ENCODE measurements around the gene SRD5A1.
A peak's percentile ranks its signal among the peaks of the same experiment; 100 is the strongest.

The SRD5A1 gene

DNA sequence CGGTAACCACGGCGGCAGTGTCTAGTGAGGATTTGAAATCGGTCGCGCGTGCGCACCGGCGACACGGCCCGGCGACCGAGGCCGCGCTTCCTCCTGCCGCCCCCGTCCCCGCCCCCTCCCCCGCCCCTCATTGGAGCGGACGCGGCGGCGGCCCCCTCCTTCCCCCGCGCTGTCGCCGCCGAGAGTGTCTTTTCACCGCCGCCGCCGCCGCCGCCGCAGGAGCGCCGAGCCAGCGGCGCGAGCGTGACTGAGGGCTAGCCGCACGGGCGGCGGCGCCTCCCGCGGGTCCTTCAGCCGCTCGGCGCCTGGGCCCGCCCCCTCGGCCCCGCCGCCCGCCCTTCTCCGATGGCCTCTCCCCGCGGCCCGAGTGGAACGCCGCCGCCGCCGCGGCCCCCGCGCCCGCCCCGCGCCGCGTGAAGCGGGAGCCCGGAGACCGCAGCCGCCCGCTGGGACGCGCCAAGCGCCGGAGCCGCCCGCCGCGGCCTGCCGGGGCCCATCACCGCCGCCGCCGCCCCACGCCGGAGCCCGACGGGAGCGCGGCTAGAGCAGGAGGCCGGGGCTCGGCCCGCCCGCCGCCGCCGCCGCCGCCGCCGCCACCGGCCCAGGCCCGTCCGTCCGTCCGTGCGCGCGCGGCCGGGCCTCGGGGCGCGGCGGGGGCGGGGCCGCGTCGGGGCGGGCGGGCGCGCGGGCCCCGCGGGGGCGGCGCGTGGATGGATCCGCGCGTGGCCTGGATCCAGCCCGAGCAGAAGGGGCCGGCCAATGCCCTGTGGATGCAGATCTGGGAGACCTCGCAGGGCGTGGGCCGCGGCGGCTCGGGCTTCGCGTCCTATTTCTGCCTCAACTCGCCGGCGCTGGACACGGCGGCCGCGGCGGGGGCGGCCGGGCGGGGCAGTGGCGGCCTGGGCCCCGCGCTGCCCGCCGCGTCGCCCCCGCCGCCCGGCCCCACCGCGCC lies 80.3 kb downstream of the SRD5A1 start, which contains the start of gene TENT4A:
Gene TENT4A, plus strand, starts transcription at position 159 of the 952 bp plus-strand sequence. Its CDS starts 552 bp downstream, at position 711.
- DNase-seq (ENCODE audit: low read depth, low spot score), result no peak

DNA sequence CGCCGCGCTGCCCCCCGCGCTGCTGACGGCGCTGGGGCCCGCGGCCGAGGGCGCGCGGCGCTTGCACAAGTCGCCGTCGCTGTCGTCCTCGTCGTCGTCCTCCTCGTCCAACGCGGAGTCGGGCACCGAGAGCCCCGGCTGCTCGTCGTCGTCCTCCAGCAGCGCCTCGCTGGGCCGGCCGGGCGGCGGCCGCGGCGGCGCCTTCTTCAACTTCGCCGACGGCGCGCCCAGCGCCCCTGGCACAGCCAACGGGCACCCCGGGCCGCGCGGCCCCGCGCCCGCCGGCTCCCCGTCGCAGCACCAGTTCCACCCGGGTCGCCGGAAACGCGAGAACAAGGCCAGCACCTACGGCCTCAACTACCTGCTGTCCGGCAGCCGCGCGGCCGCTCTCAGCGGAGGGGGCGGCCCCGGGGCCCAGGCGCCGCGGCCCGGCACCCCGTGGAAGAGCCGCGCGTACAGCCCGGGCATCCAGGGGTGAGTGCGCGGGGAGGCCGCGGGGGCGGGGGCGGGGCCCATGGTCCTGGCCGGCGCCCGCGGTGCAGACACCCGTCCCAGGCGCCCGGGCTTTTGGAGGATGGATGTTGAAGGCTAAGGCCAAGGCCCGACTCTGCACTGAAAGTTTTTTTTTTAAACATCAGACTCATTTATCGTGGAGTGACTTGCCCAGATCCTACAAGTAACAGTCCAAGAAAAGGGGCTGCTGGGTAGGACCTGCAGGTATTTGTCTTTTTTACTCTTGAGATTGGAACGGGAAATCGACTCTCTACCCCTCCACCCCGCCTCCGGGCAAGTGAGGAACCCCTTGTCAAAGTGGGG lies 81.2 kb downstream of the SRD5A1 start:
- ChIA-PET POLR2A (no interaction called here), CTCF (no interaction called here)
- DNase-seq (ENCODE audit: low read depth, low spot score), result no peak
- TF ChIP-seq, protein P1, sequence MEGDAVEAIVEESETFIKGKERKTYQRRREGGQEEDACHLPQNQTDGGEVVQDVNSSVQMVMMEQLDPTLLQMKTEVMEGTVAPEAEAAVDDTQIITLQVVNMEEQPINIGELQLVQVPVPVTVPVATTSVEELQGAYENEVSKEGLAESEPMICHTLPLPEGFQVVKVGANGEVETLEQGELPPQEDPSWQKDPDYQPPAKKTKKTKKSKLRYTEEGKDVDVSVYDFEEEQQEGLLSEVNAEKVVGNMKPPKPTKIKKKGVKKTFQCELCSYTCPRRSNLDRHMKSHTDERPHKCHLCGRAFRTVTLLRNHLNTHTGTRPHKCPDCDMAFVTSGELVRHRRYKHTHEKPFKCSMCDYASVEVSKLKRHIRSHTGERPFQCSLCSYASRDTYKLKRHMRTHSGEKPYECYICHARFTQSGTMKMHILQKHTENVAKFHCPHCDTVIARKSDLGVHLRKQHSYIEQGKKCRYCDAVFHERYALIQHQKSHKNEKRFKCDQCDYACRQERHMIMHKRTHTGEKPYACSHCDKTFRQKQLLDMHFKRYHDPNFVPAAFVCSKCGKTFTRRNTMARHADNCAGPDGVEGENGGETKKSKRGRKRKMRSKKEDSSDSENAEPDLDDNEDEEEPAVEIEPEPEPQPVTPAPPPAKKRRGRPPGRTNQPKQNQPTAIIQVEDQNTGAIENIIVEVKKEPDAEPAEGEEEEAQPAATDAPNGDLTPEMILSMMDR (IDR thresholded peaks at IDR 0.05; ENCODE audit: insufficient read depth, low read length, missing control alignments), result no peak
- H3K4me3 ChIP-seq (ENCODE audit: low read depth, low read length), result peak overlapping the region; percentile 64

More for the DNA sequence above, 80.3 kb downstream of the SRD5A1 start, which contains the start of gene TENT4A:
- TF ChIP-seq, protein P1 (IDR thresholded peaks at IDR 0.05; ENCODE audit: insufficient read depth, low read length, missing control alignments), result no peak
- CTCF ChIA-PET, result no interaction called here
- H3K4me3 ChIP-seq (ENCODE audit: low read depth, low read length), result peak within 1 kb of the TSS; percentile 76
- POLR2A ChIA-PET, result interaction anchor here (1.2 to 2.4 kb wide), 3 partner anchors 19 to 80 kb away, joined by 3 to 14 read pairs (median 5); partner anchors contain the start of genes NSUN2 and SRD5A1

DNA sequence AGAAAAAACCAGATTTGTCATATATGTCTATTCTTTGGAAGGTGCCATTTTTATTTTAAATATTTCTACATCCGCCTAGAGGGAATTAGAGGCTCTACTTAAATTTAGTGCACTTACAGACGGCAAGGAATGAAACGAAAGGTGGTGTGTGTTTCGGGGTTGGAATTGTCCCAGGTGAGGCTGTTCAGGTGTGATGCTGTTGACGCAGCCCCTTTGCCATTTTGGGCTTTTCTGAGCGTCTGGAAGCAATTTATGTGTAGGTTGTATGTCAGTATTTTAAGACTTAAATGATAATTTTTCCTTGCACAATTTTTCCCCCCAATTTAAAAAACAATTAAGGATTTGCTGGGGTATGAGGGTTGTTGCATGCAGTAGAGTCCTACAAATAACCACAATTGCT lies 82.0 kb downstream of the SRD5A1 start:
- DNase-seq (ENCODE audit: low read depth, low spot score), result no peak
- H3K4me3 ChIP-seq (ENCODE audit: low read depth, low read length), result peak overlapping the region; percentile 64
- ChIA-PET POLR2A (no interaction called here), CTCF (no interaction called here)
- TF ChIP-seq, protein P1 (IDR thresholded peaks at IDR 0.05; ENCODE audit: insufficient read depth, low read length, missing control alignments), result no peak

DNA sequence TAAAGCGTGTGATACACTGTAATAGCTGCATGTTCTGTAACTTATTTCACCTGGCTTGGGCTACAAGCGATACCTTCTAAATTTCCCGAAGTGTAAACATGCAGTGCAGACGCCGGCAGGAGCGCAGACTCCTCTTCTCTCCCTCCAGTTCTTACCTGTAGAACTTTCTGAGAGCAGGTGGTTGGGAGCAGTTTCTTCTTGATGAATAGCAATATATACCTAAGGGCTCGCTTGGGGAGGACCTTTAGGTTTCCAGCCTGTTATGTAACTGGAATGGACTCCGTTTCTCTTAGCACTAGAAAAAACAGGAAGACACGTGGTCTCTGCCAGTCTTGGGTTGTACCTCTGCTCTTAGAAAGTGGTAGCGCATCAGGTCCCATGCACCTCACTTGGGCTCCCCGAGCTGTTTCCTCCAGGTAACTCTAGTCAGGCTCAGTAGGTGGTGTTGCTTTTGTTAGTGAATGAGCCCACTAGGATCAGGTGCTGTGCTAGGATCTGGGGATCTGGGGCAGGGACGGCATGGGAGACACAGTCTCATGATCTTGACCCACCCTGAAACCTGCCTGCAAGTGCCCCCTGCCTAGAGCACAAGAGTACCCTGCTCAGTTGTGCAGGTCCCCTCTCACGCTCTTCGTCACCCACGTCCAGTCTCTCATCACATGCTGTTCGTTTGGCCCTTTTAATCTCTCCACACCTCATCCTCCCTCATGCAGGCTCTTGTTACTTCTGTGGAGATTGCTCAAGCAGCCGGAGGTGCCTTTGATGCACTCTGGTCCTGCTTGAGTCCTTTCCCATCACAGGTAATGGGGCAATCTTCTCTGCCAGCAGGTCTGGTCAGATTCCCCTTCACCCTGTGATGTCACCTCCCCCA lies 82.8 kb downstream of the SRD5A1 start:
- no peak for DNase-seq (ENCODE audit: low read depth, low spot score)
- POLR2A ChIA-PET, result no interaction called here

DNA sequence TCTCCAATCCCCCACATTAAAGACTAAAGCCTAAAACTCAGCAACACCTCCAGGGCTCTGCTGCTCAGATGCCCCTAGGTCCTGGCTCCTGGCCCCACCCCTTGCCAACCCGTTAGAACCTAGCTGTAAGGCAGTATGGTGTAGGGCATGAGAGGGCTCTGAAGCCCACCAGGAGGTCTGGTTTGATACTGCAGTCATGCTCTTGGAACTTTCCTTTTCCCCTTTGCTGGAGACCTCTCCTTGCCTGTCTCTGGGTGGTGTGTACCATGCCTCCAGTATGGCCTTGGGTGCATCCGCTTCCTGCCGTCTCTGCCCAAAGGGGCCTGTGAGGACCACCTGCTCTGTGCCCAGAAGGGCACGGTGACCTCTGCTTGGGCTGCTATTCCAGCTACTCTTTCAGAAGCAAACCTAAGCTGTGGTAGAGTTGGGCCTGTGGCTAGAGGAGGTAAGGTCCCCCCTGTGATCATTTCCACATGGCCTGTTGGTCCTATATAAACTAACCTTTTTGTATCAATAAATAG lies 83.4 kb downstream of the SRD5A1 start:
- ChIA-PET POLR2A (no interaction called here), CTCF (interaction anchor here (1.2 to 1.3 kb wide), 2 partner anchors 10 to 81 kb away, joined by 3 read pairs; no protein-coding TSS in a partner anchor)
- no peak for DNase-seq (ENCODE audit: low read depth, low spot score)
- peak overlapping the region; percentile 64 for H3K4me3 ChIP-seq (ENCODE audit: low read depth, low read length)
- TF ChIP-seq, protein P1 (IDR thresholded peaks at IDR 0.05; ENCODE audit: insufficient read depth, low read length, missing control alignments), result no peak

More for the DNA sequence above, 82.8 kb downstream of the SRD5A1 start:
- H3K4me3 ChIP-seq (ENCODE audit: low read depth, low read length), result peak overlapping the region; percentile 64
- TF ChIP-seq, protein P1 (IDR thresholded peaks at IDR 0.05; ENCODE audit: insufficient read depth, low read length, missing control alignments), result no peak
- CTCF ChIA-PET, result interaction anchor here (1.3 kb wide), 1 partner anchor 11 kb away, joined by 3 read pairs; no protein-coding TSS in a partner anchor
